Left ventricle myocardium inferior (tissue), 1 donor: ENCODE results near the gene ULK4. TPM values are rescaled to one million over a fixed set of nuclear protein-coding genes. Genes with fewer than 3 reads are reported as not detected.

Experiments
- DNase-seq: peaks from one replicate; pipeline ENCODE4 v3.0.0-alpha.2; 2020
- H3K27ac ChIP-seq: fragments of 200-600 bp; replicated peaks from 2 replicates; pipeline ENCODE4 v1.8.0; 2021
- H3K27me3 ChIP-seq: fragments of 200-600 bp; 2 replicates; pipeline ENCODE4 v1.8.0; 2021; ENCODE audit warnings: low read depth
- H3K36me3 ChIP-seq: fragments of 200-600 bp; 2 replicates; pipeline ENCODE4 v1.8.0; 2021
- H3K4me1 ChIP-seq: fragments of 200-600 bp; 2 replicates; pipeline ENCODE4 v1.8.0; 2021
- H3K4me3 ChIP-seq: fragments of 200-600 bp; 2 replicates; pipeline ENCODE4 v1.8.0; 2021; ENCODE audit warnings: mild to moderate bottlenecking, moderate library complexity
- H3K9me3 ChIP-seq: fragments of 200-600 bp; replicated peaks from 2 replicates; pipeline ENCODE4 v1.8.0; 2021
- CTCF ChIP-seq: fragments of 200-600 bp; IDR thresholded peaks from 2 replicates; pipeline ENCODE4 v1.8.0; 2021; ENCODE audit warnings: antibody characterized with exemption, mild to moderate bottlenecking, borderline replicate concordance
- intact Hi-C: fragments of 100-400 bp; cut with micrococcal nuclease; formaldehyde crosslinking; loops from one replicate; pipeline ENCODE4 v1.11.0; 2022
- total RNA-seq: library from RNA; stranded (reverse); fragmentation: NEBNext Ultra II Directional; extraction: Animal tissue kit (Norgen Biotek cat#: 25700); gene quantifications from one replicate; pipeline ENCODE4 v1.2.1, GENCODE V29; 2021
- donor health status: DM: no; HTN: yes; CAD: no; lungs with severe emphysema.

The ULK4 gene
- total RNA-seq, 1 donor from 2014 or later, result 1.8 TPM

DNA sequence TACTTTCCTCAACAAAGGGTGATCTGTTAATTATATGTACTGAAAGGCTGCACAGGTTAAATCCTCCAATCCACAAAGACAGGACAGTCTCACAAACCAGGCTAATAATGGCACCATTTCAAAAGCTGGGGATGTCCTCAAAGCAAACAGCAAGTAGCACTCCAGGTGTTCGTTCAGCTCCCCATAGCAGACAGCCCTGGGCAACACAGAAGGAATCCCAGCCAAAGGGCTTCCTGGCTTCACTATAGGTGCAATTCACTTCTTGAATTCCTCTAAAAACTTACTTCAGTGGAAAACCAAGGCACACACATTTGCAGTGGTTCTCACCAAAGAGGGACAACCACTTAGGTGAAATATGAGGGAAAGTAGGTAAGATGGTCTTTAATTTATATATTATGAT lies 595.9 kb downstream of the ULK4 start:
- Histone ChIP-seq H3K36me3 (no peaks in the 10 kb centered on the region), H3K4me1 (peaks cover 11% of the 10 kb centered on the region), H3K27me3 (no peaks in the 10 kb centered on the region), H3K27ac (no peak overlapping the region), H3K4me3 (no peak overlapping the region), H3K9me3 (no peaks in the 10 kb centered on the region)
- no peak for TF ChIP-seq CTCF
- DNase-seq, result no peak
- intact Hi-C loops, result no loop called here

DNA sequence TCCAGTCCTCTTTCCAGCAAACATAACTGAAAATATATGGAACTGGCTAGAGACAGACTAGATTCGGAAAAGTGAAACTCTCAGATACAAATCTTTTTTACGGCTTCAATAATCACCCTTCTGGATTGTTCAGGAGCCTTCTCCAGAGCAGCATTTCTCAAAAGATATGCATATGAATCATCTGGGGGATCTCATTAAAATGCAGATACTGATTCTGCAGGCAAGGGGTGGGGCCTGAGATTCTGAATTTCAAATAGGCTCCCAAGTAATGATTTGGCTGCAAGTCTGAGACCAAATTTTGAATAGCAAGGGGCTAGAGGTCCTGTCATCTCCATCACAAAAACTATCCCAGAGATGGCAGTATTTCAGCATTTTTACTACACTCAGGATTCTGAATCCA lies 597.2 kb downstream of the ULK4 start:
- H3K36me3 ChIP-seq, result no peaks in the 10 kb centered on the region
- H3K27me3 ChIP-seq, result no peaks in the 10 kb centered on the region
- H3K4me1 ChIP-seq, result peaks cover 11% of the 10 kb centered on the region
- no peak overlapping the region for H3K4me3 ChIP-seq
- DNase-seq, result no peak
- no peak for TF ChIP-seq CTCF
- no peaks in the 10 kb centered on the region for H3K9me3 ChIP-seq
- H3K27ac ChIP-seq, result no peak overlapping the region
- intact Hi-C loops, result no loop called here

- Histone ChIP-seq H3K4me3 (no peak overlapping the region), H3K36me3 (no peaks in the 10 kb centered on the region), H3K27ac (no peak overlapping the region), H3K4me1 (peaks cover 11% of the 10 kb centered on the region), H3K9me3 (no peaks in the 10 kb centered on the region), H3K27me3 (no peaks in the 10 kb centered on the region)
- no peak for DNase-seq
- intact Hi-C loops, result no loop called here
- TF ChIP-seq CTCF, result no peak
These were observed 597.9 kb downstream of the ULK4 start for GRCh38 chr3:41363830-41364523.

DNA sequence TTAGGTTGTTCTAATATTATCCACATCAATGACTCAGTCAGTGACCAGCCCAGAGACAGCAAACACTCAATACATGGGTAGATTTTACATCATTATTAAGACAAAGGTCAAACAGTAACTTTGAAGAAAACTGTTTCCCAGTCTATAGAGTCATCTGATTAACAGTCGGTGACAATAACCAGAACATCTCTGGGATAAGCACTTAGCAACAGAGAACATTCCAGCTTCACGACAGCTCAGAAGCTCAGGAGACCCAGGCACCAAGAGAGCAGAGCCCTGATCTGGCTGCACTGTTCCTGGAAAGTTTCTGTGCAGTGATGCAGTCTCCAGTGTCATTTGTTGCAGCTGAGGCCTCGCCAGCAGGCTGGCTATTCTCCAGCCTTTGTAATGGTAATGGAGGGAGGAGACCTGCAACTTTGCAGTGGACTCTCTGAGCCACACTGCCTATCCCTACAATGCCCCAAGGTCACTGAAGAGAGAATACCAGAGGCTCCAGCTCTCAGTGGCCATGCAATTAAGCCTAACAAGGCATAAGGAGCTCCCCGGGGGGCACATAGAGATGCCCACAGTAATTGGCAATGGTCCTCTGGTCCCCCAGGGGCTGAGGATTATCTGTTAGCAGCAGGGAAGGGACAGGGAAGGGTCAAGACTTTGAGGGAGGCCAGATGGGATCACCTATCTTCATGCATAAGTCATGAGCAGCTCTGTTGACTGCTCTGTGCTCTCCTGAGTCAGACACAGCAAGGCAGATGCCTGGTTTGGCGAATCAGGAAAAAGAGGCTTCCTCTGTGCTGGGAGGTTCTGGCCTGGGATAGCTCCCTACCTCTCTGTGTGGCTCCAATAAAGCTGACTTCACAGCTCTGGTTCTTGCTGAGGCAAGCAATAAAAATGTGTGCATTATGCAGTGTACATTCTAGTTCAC lies 599.0 kb downstream of the ULK4 start:
- no peaks in the 10 kb centered on the region for H3K36me3 ChIP-seq
- peaks cover 11% of the 10 kb centered on the region for H3K4me1 ChIP-seq
- no peak for TF ChIP-seq CTCF
- DNase-seq, result no peak
- H3K4me3 ChIP-seq, result no peak overlapping the region
- intact Hi-C loops, result no loop called here
- no peaks in the 10 kb centered on the region for H3K27me3 ChIP-seq
- H3K9me3 ChIP-seq, result no peaks in the 10 kb centered on the region
- no peak overlapping the region for H3K27ac ChIP-seq

DNA sequence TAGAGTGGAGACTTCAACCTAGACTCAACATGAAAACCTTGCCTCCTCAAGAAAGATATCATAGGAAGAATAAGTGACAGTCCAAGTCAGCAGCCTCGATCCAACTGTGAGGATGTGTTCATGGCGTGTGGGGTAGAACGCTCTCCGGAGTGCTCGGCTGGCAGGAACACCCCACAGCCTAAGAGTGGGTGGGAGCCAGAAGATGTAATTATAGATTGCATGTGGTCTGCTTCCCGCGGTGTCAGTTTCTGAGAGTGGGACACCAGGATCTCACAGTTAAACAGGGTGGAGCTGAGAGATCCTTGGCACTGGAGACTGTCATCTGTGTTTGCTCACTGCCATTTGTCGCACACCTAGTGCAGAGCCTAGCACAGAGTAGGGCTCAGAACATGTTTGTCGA lies 604.6 kb downstream of the ULK4 start:
- TF ChIP-seq CTCF, result no peak
- Histone ChIP-seq H3K4me1 (peaks cover 6% of the 10 kb centered on the region), H3K4me3 (no peak overlapping the region), H3K9me3 (no peaks in the 10 kb centered on the region), H3K36me3 (no peaks in the 10 kb centered on the region), H3K27ac (no peak overlapping the region), H3K27me3 (no peaks in the 10 kb centered on the region)
- intact Hi-C loops, result no loop called here
- DNase-seq, result no peak
